GM18505 (cell line): Measurements from ENCODE around the gene LMF1.

Source experiments
- ATAC-seq: cut with Tn5 transposase; IDR thresholded peaks from one replicate; pipeline ENCODE4 v1.9.1; 2021; ENCODE audit not compliant: unreplicated experiment
- POLR2A ChIP-seq: IDR thresholded peaks from 4 replicates; pipeline ENCODE4 v1.6.1; 2011; ENCODE audit warnings: borderline replicate concordance; ENCODE audit not compliant: insufficient read depth, insufficient read length; ENCODE audit errors: extremely low read depth

LMF1 gene

DNA sequence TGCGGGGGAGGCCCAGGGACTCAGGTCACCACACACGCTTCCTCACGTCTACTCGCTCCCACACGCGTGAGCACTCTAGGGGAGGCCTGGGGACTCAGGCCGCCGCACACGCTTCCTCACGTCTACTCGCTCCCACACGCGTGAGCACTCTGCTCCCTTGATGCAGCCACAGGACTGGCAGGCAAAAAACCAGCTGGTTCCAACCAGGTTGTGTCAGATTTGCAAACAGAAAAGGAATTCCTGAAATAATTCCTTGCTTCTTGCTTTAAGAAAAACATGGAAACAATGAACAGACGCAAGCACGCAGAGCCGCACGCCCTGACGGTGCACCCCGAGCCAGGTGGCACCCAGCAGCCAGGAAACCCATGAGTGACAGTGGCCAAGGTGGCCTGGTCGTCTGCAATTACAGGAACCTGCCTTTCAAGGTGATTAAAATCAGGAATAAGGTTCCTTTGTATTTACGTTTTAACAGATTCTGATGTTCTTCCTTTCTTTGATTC is 37.9 kb downstream of the LMF1 start:
- ATAC-seq = no peak
- no peak for TF ChIP-seq POLR2A

DNA sequence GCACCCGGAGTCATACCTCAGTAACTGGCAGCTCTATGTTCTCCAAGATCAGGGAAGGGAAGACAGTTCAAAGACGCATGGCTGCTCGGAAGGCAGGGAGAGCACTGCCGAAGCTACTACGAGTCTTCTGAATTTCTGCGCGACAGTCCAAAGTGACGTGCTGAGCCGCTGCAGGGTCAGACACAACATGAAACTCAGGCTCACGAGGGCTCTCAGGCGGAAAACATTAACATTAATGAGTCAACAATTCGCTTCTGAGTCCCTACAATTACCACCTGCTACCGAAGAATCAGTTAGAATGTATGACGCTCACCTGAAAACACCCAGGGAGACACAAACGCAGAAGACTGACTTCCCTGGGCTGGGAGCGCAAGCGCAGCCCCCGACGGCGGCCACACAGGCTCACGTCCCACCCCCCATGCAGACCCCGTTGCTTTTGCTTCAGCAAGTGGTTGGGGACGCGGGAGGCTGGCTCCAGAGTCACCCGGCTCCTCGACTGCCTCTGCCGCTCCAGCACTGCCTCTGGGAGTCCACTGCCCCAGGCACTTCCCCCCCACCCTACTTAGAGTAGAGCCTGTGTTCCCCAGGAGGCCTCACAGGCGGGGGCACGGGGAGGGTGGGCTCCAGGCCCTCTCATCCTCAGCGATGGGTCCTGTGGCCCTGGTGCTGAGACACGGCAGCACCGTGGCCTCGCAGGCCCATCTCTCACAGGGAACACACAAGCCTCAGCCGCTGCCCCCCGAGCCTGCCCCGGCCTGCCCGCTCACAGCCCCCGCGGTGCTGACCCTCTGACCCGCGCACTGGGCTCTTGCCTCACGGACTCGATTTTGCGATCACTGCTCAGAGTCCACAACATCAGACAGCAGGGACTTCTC is 38.9 kb downstream of the LMF1 start:
- no peak for ATAC-seq
- no peak for TF ChIP-seq POLR2A

DNA sequence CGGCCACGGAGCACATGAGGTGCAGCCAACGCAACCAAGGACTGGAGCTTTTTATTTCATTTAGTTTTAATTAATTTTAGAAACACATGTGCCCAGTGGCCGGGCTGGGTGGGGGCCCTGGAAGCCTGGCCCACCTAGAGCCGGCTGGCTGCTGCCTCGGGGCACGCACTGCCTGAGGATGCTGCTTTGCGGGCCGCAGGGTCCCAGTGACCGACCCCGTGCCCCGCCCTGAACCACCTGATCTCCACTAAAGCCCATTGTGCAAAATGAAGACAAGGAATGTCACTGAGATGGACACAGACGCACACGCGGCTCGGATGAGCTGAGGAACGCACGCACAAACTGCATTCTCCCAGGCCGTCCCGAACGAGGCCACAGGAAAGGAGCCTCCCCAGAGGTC is 39.6 kb downstream of the LMF1 start:
- no peak for TF ChIP-seq POLR2A
- ATAC-seq = no peak

DNA sequence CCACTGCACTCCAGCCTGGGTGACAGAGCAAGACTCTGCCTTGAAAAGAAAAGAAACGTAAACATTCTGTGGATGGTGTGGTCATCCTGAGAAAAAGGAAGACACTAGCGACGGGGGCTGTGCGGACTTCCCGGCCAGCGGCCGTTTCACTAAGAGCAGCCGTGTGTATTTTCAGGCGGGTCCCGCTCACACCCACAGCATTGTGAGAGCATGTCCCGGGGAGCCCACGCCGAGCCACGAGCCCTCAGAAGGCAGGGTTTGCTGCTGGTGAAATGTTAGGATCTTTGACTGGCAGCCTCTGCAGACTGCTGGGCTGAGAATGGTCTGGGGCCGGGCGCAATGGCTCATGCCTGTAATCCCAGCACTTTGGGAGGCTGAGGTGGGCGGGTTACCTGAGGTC is 40.3 kb downstream of the LMF1 start:
- ATAC-seq = no peak
- TF ChIP-seq POLR2A = no peak

DNA sequence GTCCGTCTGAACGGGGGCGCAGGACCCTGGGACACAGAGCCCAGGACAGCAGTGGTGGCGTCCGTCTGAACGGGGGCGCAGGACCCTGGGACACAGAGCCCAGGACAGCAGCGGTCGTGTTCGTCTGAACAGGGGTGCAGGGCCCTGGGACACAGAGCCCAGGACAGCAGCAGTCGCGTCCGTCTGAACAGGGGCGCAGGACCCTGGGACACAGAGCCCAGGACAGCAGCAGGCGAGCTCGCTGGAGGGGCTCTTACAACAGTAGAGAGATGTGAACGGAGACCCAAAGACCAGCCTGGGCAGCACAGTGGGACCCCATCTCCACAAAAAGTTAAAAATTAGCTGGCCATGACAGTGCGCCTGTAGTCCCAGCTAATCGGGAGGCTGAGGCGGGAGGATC is 40.7 kb downstream of the LMF1 start:
- ATAC-seq = no peak
- TF ChIP-seq POLR2A = no peak

DNA sequence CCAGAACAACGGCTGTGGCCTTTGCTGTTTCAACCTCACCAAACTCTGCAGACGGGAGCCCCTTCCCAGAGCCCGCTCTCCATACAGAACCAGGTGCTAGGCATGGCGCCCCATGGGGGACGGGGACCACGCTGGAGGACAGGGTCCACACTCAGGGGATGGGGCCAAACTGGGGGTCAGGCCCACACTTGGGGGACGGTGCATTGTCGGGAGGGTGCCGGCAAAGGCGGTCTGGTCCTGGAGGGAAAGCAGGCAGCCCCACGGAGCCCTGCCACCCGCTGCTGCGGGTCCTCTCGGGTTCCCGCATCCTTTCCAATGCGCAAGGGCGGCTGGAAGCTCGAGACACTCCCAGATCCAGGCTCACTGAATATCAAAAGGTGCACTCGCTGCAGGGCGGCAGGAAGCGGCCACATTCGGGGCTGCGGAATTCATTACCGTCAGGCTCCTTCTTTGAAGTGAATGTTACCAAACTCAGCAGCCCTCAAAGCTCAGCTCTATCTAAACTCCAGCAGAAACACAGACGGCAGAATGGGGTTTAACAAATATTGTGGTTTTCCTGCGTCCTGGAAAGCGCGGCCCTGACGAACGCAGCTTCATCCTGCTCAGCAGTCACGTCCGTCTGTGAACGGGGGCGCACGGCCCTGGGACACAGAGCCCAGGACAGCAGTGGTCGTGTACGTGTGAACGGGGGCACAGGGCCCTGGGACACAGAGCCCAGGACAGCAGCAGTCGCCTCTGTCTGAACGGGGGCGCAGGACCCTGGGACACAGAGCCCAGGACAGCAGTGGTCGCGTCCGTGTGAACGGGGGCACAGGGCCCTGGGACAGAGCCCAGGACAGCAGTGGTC is 41.3 kb downstream of the LMF1 start:
- no peak for ATAC-seq
- TF ChIP-seq POLR2A = no peak

DNA sequence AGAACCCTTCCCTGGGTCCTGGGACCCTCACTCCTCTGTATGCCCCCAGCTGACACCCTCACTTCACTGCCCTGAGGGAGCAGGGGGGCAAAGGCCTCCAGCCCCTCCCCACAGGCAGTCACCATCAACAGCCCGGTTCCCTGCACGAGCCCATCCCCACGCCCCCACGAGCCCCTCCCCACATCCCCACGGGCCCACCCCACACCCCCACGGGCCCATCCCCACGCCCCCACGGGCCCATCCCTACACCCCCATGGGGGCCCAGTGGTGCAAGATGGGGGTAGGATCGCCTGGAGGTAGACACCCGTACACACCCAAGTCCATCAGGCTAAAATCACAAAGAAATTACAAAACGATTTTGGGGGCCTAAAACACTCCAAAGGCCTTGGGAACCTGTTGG is 42.3 kb downstream of the LMF1 start:
- no peak for ATAC-seq
- TF ChIP-seq POLR2A = no peak

DNA sequence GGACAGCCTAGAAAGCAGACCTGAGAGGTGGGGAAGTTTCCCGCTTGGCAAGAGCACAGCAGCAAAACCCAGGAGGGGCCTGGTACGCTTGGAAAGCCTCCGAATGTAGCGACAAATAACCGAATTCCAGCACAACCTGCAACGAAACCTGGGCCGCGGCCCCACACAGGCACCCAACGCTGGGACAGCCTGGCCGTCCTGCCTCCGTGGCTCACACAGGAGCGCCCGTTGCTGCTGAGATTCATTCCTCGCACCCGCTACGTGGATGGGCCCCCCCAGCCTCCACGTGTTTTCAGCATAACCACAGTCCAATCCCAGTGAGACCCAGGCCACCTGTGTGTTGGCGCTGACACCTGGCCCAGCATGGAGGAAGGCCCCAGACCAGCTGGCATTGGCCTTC is 42.9 kb downstream of the LMF1 start:
- ATAC-seq = no peak
- TF ChIP-seq POLR2A = no peak

DNA sequence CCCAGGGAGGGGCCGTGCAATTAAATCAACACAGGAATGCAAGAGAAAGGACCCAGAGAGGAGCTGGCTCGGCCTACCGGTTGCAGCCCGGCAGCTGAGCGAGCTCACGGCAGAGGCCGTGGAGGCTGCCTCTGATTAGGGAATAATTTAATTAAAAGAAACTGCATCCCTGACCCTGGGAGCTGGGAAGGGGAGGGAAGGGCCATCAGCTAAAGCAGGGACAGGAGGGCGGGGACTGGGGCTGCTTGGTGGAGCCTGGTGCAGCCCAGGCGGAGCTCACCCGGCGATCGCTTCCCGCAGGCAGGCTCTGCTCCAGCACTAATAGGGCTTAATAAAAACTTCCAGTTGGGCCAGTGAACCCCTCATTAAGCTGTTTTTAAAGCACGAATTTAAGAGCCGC is 43.4 kb downstream of the LMF1 start:
- no peak for ATAC-seq
- TF ChIP-seq POLR2A = no peak

DNA sequence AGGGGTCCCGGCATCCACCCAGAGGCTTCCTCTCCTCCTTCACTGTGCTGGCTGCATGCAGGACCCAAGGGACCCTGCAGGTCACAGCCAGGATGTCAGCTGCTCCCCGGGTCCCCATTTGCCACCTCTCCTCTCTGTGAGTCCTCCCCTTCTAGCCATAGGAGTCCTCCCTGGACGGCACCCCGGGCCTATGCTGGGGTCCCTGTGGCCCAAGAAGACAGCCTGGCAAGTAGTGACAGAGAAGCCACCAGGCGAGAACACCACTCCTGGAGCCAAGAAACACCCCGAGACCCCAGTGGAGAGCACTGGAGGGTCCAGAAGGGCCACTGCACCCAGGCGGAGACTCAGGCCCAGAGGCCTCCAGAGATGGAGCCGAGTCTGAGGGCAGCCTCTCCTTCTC is 44.1 kb downstream of the LMF1 start:
- ATAC-seq = no peak
- TF ChIP-seq POLR2A = no peak

DNA sequence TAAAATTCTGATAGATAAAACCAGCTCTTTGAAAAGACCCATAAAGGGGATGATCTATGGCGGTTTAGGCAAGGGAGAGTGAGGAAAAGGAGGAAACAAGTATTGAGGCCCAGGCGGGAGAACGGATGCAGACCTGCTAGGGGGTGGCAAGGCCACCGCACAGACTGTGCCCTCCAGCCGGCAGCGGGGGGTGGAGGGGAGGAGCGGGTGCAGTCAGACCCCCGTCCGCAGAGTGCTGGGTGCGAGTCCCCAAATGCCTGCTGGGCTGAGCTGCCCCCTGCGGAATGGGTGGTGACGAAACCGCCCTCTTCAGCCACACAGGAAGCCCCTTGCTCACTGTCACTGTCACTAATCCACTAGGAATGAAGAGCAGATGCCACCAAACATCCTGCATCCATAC is 46.0 kb downstream of the LMF1 start:
- ATAC-seq = no peak
- no peak for TF ChIP-seq POLR2A

DNA sequence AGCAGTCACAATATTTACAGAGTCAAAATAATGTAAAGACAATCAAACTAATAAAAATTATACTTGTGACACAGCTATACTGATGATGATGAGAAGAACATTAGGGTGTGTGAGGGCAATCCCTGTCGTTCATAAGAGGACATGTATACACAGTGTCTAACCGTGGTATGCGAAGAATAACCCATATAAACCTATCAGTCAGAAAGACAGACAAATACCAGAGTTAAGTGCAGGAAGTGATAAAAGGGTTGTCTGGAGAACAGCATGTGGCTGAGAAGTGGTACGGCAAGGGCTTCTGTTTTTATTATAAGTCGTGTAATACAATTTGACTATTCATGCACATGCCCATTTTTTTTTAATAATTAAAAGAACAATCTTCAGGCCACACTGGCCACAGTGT is 46.7 kb downstream of the LMF1 start:
- no peak for ATAC-seq

DNA sequence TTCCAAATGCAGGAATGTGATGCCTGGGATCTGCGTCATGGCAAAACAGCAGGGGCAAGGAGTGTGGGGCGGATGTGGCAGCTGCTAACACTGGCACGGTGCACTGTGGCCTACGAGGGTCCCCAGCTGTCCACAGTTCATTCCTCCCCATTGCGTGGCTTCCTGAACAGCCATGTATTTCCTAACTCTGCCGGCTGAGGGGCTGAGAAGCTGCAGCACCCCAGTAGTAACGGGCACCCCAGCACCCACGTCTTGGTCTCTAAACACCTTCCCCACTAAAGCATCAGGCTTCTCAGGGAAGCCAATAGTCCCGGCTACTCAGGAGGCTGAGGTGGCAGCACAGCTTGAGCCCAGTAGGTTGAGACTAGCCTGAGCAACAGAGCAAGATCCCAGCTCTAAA is 47.6 kb downstream of the LMF1 start:
- no peak for TF ChIP-seq POLR2A
- ATAC-seq = no peak

More for the DNA sequence above, 46.7 kb downstream of the LMF1 start:
- TF ChIP-seq POLR2A = no peak

DNA sequence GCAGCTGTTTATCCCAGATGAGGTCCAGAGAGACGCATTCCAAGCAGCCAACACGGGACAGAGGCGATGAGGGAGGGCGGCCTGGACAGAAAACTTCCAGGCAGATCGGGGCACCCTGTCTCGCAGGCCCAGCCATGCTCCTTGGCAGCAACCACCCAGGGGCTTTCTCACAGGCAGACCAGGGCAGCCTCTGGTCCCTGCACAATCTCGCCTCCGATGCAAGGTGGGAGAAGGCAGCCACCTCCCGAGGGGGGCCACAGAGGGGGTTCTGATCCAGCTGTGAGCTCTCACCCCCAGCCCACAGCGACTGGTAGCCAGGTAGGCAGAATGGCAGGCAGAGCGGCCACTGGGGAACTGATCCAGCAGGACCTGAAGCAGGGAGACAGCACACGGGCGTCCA is 48.7 kb downstream of the LMF1 start:
- no peak for TF ChIP-seq POLR2A
- ATAC-seq = no peak
